HepG2 (cell line): ENCODE results near the gene BPIFB4. TPM values are rescaled to one million over a fixed set of nuclear protein-coding genes. Genes with fewer than 3 reads are reported as not detected.
A peak's percentile ranks its signal among the peaks of the same experiment; 100 is the strongest.

Experiments used
- ATAC-seq: fragments of 200-7000 bp; cut with Tn5 transposase; 3 replicates; pipeline ENCODE4 v1.9.1; 2020; ENCODE audit warnings: mild to moderate bottlenecking, moderate library complexity
- BruUV-seq: library from RNA; stranded (reverse); fragments of 400-500 nt; replicated peaks from 2 replicates; lab custom pipeline; 2021; lab: Mats Ljungman, UMichigan
- CTCF ChIA-PET: fragments of 300-600 bp; formaldehyde crosslinking; extraction: SDS; loops from one replicate; lab custom pipeline; 2021; ENCODE audit warnings: low total read pairs, inconsistent platforms, low intra/inter-chr PET ratio; lab: Yijun Ruan, JAX
- POLR2A ChIA-PET: fragments of 350-600 bp; sonication (Branson Sonifier 250); formaldehyde crosslinking; loops from one replicate; lab custom pipeline; 2020; ENCODE audit warnings: antibody characterized with exemption, inconsistent platforms; lab: Yijun Ruan, JAX
- DNase-seq: peaks from one replicate; pipeline ENCODE4 v3.0.0-alpha.2; 2015; ENCODE audit warnings: low spot score
- FAIRE-seq: peaks from 3 replicates; lab custom pipeline; 2011; peaks lifted over from hg19 to GRCh38; lab: Jason Lieb, UNC
- H2AFZ ChIP-seq: one replicate; pipeline ENCODE4 v1.6.1; 2011; ENCODE audit warnings: low read length, inconsistent platforms
- H3K27ac ChIP-seq: fragments of 300-600 bp; 3 replicates; pipeline ENCODE4 v1.8.0; 2011; ENCODE audit warnings: mixed run types, mild to moderate bottlenecking, mixed read lengths, low read length, inconsistent platforms; ENCODE audit not compliant: insufficient read depth; ENCODE audit errors: extremely low read length
- H3K27me3 ChIP-seq, 2 experiments: fragments of 200-600 bp in 1 of 2; 2 replicates in 1 of 2; 3 replicates in 1 of 2; pipeline versions ENCODE4 v1.6.0 to v1.8.0; 2011; ENCODE audit warnings: low read length in 2 of 2, mild to moderate bottlenecking in 2 of 2, moderate library complexity in 2 of 2, inconsistent platforms in 1 of 2; ENCODE audit not compliant: insufficient read depth in 2 of 2, control insufficient read depth in 1 of 2
- H3K36me3 ChIP-seq, 2 experiments: fragments of 200-600 bp in 1 of 2; replicated peaks in 1 of 2; 2 replicates in 1 of 2; 3 replicates in 1 of 2; pipeline versions ENCODE4 v1.5.1 to v1.8.0; 2011; ENCODE audit warnings: low read length in 2 of 2, inconsistent platforms in 1 of 2; ENCODE audit not compliant: insufficient read depth in 2 of 2, control insufficient read depth in 1 of 2
- H3K4me1 ChIP-seq: 2 replicates; pipeline ENCODE4 v1.5.1; 2012; ENCODE audit warnings: low read length, inconsistent platforms; ENCODE audit not compliant: insufficient read depth
- H3K4me2 ChIP-seq: 2 replicates; pipeline ENCODE4 v1.6.0; 2011; ENCODE audit warnings: low read depth, low read length, inconsistent platforms
- H3K4me3 ChIP-seq, 3 experiments: fragments of 200-600 bp in 1 of 3; sonication (generic), shearing (Covaris generic) in 1 of 3; replicated peaks in 1 of 3; 2 replicates each; pipeline ENCODE4 v1.5.1; 2011 to 2016; ENCODE audit warnings: low read length in 3 of 3, inconsistent platforms in 2 of 3, low read depth in 2 of 3, mild to moderate bottlenecking in 2 of 3, control low read depth in 1 of 3, mixed read lengths in 1 of 3; ENCODE audit not compliant: insufficient read depth in 1 of 3
- H3K79me2 ChIP-seq: one replicate; pipeline ENCODE4 v1.6.1; 2011; ENCODE audit warnings: low read length, inconsistent platforms; ENCODE audit not compliant: insufficient read depth
- H3K9ac ChIP-seq: 2 replicates; pipeline ENCODE4 v1.6.0; 2011; ENCODE audit warnings: mild to moderate bottlenecking, low read depth, low read length, inconsistent platforms; ENCODE audit not compliant: insufficient read depth
- H3K9me3 ChIP-seq: 2 replicates; pipeline ENCODE4 v1.5.1; 2012; ENCODE audit warnings: mild to moderate bottlenecking, low read length
- H4K20me1 ChIP-seq: 2 replicates; pipeline ENCODE4 v1.6.0; 2011; ENCODE audit warnings: inconsistent platforms, mild to moderate bottlenecking, low read length, moderate library complexity; ENCODE audit not compliant: insufficient read depth
- HNRNPL ChIP-seq: fragments of 200-400 bp; formaldehyde crosslinking; IDR thresholded peaks from 2 replicates; pipeline ENCODE4 v1.6.1; 2017; ENCODE audit warnings: mild to moderate bottlenecking, low read depth, low read length
- KLF15 ChIP-seq: sonication (generic); formaldehyde crosslinking; IDR thresholded peaks from 2 replicates; pipeline ENCODE4 v1.8.1; 2023; ENCODE audit warnings: borderline replicate concordance, mild to moderate bottlenecking, inconsistent platforms, missing genetic modification reagents, mixed read lengths
- NFE2 ChIP-seq: sonication (generic); formaldehyde crosslinking; IDR thresholded peaks from 2 replicates; pipeline ENCODE4 v1.4.0; 2020; ENCODE audit warnings: missing genetic modification reagents
- NFKB2 ChIP-seq: sonication (generic); formaldehyde crosslinking; IDR thresholded peaks from 2 replicates; pipeline ENCODE4 v1.4.0; 2020; ENCODE audit warnings: missing genetic modification reagents, borderline replicate concordance
- RELA ChIP-seq: sonication (generic); formaldehyde crosslinking; IDR thresholded peaks from 2 replicates; pipeline ENCODE4 v1.4.0; 2020; ENCODE audit warnings: missing genetic modification reagents
- ZKSCAN1 ChIP-seq: fragments of 150-350 bp; IDR thresholded peaks from 2 replicates; pipeline ENCODE4 v1.6.1; 2014; ENCODE audit warnings: low read length
- ZNF713 ChIP-seq: sonication (generic); formaldehyde crosslinking; IDR thresholded peaks from 2 replicates; pipeline ENCODE4 v1.4.0; 2020; ENCODE audit warnings: mild to moderate bottlenecking, missing genetic modification reagents
- WGBS: methylation state at CpG from one replicate; pipeline ENCODE4 v1.1.6; 2017; ENCODE audit warnings: low lambda C conversion rate; 5-methylcytosine and 5-hydroxymethylcytosine counted together
- in situ Hi-C: cut with HindIII; loops from 2 replicates; pipeline ENCODE4 v1.10.0; 2017; ENCODE audit warnings: low pct_unique_long_range_greater_than_20kb; ENCODE audit not compliant: extremely low pct_ligation_motif_present
- intact Hi-C: fragments of 100-400 bp; cut with micrococcal nuclease; formaldehyde crosslinking; loops from one replicate; pipeline ENCODE4 v1.10.0; 2022; ENCODE audit not compliant: unreplicated experiment
- polyA plus RNA-seq, 8 experiments: library from polyadenylated mRNA; depleted of rRNA in 3 of 8; stranded (reverse) in 7 of 8; unstranded in 1 of 8; fragments of >200 nt; fragmentation: Illumina TruSeq in 4 of 8; extraction: Trizol in 4 of 8; gene quantifications; 2 replicates each; pipeline versions ENCODE4 v1.2.1 to v1.2.3, GENCODE V29; 2011 to 2016; ENCODE audit warnings: low read depth in 4 of 8, missing spikeins in 1 of 8, mixed read lengths in 1 of 8; ENCODE audit not compliant: insufficient read depth in 1 of 8
- total RNA-seq, 5 experiments: library from RNA; depleted of rRNA; stranded (reverse); fragments of >200 nt; fragmentation: Illumina TruSeq; extraction: Trizol; gene quantifications; 2 replicates each; pipeline ENCODE4 v1.2.3, GENCODE V29; 2016; ENCODE audit warnings: low read depth in 1 of 5
- TF ChIP-seq, protein P1 (sequence below): sonication (generic); formaldehyde crosslinking; IDR thresholded peaks from 2 replicates; pipeline ENCODE4 v1.5.1; 2020; ENCODE audit warnings: missing genetic modification reagents, mild to moderate bottlenecking, borderline replicate concordance
- TF ChIP-seq, protein P2 (sequence below): sonication (generic); formaldehyde crosslinking; IDR thresholded peaks from 2 replicates; pipeline ENCODE4 v1.4.0; 2020; ENCODE audit warnings: missing genetic modification reagents
- TF ChIP-seq, protein P3 (sequence below): sonication (generic); formaldehyde crosslinking; IDR thresholded peaks from 2 replicates; pipeline ENCODE4 v1.9.0; 2021; ENCODE audit warnings: missing genetic modification reagents, mild to moderate bottlenecking, borderline replicate concordance
- TF ChIP-seq, protein P4 (sequence below): sonication (generic); formaldehyde crosslinking; IDR thresholded peaks from 2 replicates; pipeline ENCODE4 v1.8.1; 2023; ENCODE audit warnings: mild to moderate bottlenecking, inconsistent platforms, moderate library complexity, missing genetic modification reagents, borderline replicate concordance
- TF ChIP-seq, protein P5 (sequence below): sonication (generic); formaldehyde crosslinking; IDR thresholded peaks from 2 replicates; pipeline ENCODE4 v1.4.0; 2020; ENCODE audit warnings: missing genetic modification reagents

BPIFB4 gene
- total and polyA plus RNA-seq, 2 of the 13 experiments (the other 11 are each of a cell fraction or from before 2014, with no cell fraction given): 0.09 TPM; not detected in 1

DNA sequence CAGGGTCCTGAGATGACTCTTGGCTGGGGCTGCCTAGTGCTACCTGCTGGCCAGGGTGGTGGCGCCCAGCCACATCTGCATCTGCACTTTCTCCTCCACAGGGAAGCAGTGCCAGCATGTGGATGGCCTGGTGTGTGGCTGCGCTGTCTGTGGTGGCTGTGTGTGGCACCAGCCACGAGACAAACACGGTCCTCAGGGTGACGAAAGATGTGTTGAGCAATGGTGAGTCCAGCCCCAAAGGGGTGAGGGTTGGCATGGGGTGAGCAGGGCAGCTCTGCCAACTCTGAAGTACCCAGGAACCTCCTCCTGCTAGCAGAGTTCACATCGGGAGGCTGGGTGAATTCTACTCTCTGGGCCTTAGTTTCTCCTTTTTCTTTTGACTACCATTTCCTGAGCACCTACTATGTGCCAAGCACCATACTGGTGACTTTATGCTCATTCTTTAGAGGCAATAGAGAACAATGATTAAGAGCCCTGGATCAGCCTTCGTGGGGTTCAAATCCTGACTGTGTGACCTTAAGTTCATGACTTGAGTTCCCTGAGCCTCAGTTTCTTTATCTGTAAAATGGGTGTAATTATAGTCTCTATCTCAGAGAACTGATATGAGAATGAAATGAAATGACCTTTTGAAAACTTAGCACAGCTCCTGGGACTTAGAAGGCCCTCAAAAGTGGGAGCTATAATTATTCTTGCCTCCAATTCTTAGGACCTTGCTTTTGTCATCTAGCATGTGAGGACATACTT, 2.1 kb downstream of the BPIFB4 start:
- H3K9ac ChIP-seq: no peak overlapping the region
- in situ Hi-C loops: no loop called here
- no peak for ATAC-seq
- no peaks in the 10 kb centered on the region for H3K79me2 ChIP-seq
- H3K4me2 ChIP-seq: no peak overlapping the region
- no peak overlapping the region for H3K4me3 ChIP-seq
- intact Hi-C loops: no loop called here
- no peaks in the 10 kb centered on the region for H3K9me3 ChIP-seq
- H3K27me3 ChIP-seq: peaks cover 0 to 18% of the 10 kb centered on the region in 2 experiments; a peak in 3 of 5 replicates
- 32% methylated on average over 6 of the region's 7 CpGs for WGBS
- H3K27ac ChIP-seq: no peak overlapping the region
- H4K20me1 ChIP-seq: no peaks in the 10 kb centered on the region
- H2AFZ ChIP-seq: no peak overlapping the region
- H3K4me1 ChIP-seq: no peaks in the 10 kb centered on the region
- no TSS peak for BruUV-seq
- ChIA-PET POLR2A (no interaction called here), CTCF (no interaction called here)
- H3K36me3 ChIP-seq: no peaks in the 10 kb centered on the region
- FAIRE-seq: no peak
- DNase-seq: no peak
- no peak for TF ChIP-seq NFKB2 (CRISPR knock-in tag)
- TF ChIP-seq KLF15 (CRISPR knock-in tag): no peak
- TF ChIP-seq HNRNPL: peak; percentile 74; the same call in 1 of the 2 replicates
- TF ChIP-seq, protein P1, sequence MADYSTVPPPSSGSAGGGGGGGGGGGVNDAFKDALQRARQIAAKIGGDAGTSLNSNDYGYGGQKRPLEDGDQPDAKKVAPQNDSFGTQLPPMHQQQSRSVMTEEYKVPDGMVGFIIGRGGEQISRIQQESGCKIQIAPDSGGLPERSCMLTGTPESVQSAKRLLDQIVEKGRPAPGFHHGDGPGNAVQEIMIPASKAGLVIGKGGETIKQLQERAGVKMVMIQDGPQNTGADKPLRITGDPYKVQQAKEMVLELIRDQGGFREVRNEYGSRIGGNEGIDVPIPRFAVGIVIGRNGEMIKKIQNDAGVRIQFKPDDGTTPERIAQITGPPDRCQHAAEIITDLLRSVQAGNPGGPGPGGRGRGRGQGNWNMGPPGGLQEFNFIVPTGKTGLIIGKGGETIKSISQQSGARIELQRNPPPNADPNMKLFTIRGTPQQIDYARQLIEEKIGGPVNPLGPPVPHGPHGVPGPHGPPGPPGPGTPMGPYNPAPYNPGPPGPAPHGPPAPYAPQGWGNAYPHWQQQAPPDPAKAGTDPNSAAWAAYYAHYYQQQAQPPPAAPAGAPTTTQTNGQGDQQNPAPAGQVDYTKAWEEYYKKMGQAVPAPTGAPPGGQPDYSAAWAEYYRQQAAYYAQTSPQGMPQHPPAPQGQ (CRISPR knock-in tag): no peak
- TF ChIP-seq, protein P2, sequence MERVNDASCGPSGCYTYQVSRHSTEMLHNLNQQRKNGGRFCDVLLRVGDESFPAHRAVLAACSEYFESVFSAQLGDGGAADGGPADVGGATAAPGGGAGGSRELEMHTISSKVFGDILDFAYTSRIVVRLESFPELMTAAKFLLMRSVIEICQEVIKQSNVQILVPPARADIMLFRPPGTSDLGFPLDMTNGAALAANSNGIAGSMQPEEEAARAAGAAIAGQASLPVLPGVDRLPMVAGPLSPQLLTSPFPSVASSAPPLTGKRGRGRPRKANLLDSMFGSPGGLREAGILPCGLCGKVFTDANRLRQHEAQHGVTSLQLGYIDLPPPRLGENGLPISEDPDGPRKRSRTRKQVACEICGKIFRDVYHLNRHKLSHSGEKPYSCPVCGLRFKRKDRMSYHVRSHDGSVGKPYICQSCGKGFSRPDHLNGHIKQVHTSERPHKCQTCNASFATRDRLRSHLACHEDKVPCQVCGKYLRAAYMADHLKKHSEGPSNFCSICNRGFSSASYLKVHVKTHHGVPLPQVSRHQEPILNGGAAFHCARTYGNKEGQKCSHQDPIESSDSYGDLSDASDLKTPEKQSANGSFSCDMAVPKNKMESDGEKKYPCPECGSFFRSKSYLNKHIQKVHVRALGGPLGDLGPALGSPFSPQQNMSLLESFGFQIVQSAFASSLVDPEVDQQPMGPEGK: no peak
- TF ChIP-seq RELA (CRISPR knock-in tag): no peak
- TF ChIP-seq, protein P3, sequence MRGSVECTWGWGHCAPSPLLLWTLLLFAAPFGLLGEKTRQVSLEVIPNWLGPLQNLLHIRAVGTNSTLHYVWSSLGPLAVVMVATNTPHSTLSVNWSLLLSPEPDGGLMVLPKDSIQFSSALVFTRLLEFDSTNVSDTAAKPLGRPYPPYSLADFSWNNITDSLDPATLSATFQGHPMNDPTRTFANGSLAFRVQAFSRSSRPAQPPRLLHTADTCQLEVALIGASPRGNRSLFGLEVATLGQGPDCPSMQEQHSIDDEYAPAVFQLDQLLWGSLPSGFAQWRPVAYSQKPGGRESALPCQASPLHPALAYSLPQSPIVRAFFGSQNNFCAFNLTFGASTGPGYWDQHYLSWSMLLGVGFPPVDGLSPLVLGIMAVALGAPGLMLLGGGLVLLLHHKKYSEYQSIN: no peak
- TF ChIP-seq ZKSCAN1: peak; percentile 84
- TF ChIP-seq ZNF713 (CRISPR knock-in tag): no peak
- TF ChIP-seq, protein P4, sequence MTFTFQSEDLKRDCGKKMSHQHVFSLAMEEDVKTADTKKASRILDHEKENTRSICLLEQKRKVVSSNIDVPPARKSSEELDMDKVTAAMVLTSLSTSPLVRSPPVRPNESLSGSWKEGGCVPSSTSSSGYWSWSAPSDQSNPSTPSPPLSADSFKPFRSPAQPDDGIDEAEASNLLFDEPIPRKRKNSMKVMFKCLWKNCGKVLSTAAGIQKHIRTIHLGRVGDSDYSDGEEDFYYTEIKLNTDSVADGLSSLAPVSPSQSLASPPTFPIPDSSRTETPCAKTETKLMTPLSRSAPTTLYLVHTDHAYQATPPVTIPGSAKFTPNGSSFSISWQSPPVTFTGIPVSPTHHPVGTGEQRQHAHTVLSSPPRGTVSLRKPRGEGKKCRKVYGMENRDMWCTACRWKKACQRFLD (CRISPR knock-in tag): no peak
- no peak for TF ChIP-seq NFE2 (CRISPR knock-in tag)
- TF ChIP-seq, protein P5, sequence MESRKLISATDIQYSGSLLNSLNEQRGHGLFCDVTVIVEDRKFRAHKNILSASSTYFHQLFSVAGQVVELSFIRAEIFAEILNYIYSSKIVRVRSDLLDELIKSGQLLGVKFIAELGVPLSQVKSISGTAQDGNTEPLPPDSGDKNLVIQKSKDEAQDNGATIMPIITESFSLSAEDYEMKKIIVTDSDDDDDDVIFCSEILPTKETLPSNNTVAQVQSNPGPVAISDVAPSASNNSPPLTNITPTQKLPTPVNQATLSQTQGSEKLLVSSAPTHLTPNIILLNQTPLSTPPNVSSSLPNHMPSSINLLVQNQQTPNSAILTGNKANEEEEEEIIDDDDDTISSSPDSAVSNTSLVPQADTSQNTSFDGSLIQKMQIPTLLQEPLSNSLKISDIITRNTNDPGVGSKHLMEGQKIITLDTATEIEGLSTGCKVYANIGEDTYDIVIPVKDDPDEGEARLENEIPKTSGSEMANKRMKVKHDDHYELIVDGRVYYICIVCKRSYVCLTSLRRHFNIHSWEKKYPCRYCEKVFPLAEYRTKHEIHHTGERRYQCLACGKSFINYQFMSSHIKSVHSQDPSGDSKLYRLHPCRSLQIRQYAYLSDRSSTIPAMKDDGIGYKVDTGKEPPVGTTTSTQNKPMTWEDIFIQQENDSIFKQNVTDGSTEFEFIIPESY (CRISPR knock-in tag): peak; percentile 17; the same call in 1 of the 2 replicates
